H7 (cell line): ENCODE data around the gene MYO3A. TPM values are rescaled to one million over a fixed set of nuclear protein-coding genes. Genes with fewer than 3 reads are reported as not detected.
"Not testable (repeated sequence)": the region's sequence is repeated elsewhere in the genome, so short reads cannot be mapped to it uniquely, and the experiment has no call there.

Source experiments
- DNase-seq: peaks from one replicate; pipeline ENCODE4 v3.0.0; 2012
- H3K27me3 ChIP-seq: 2 replicates; pipeline ENCODE4 v1.6.0; 2011; ENCODE audit warnings: mild to moderate bottlenecking, low read length; ENCODE audit not compliant: control insufficient read depth, insufficient read depth
- H3K36me3 ChIP-seq: replicated peaks from 2 replicates; pipeline ENCODE4 v1.5.1; 2011; ENCODE audit warnings: low read length; ENCODE audit not compliant: control insufficient read depth, insufficient read depth
- H3K4me3 ChIP-seq: 2 replicates; pipeline ENCODE4 v1.5.1; 2011; ENCODE audit warnings: low read depth, mild to moderate bottlenecking, control low read depth, low read length, moderate library complexity; ENCODE audit not compliant: insufficient read depth
- total RNA-seq: library from RNA; depleted of rRNA; stranded (reverse); fragments of >200 nt; shearing (Covaris generic); gene quantifications from 2 replicates; pipeline ENCODE4 v1.2.3, GENCODE V29; 2014

The MYO3A gene
- total RNA-seq, 1 experiment from 2014 or later, result 4.9 TPM

GRCh38 chr10:26015092-26015491 is 81.1 kb downstream of the MYO3A start:
- Histone ChIP-seq H3K27me3 (no peaks in the 10 kb centered on the region), H3K4me3 (no peak overlapping the region), H3K36me3 (no peaks in the 10 kb centered on the region)
- DNase-seq, result no peak

GRCh38 chr10:26022831-26023230 is 88.8 kb downstream of the MYO3A start:
- H3K4me3 ChIP-seq, result no peak overlapping the region
- H3K27me3 ChIP-seq, result no peaks in the 10 kb centered on the region
- DNase-seq, result no peak
- H3K36me3 ChIP-seq, result no peaks in the 10 kb centered on the region

- DNase-seq, result no peak
- H3K27me3 ChIP-seq, result no peaks in the 10 kb centered on the region
- H3K36me3 ChIP-seq, result no peaks in the 10 kb centered on the region
- no peak overlapping the region for H3K4me3 ChIP-seq
These were observed 90.3 kb downstream of the MYO3A start for GRCh38 chr10:26024303-26024702.

GRCh38 chr10:26025523-26025922 is 91.5 kb downstream of the MYO3A start:
- Histone ChIP-seq H3K27me3 (no peaks in the 10 kb centered on the region), H3K36me3 (no peaks in the 10 kb centered on the region), H3K4me3 (no peak overlapping the region)
- peak; percentile 32 for DNase-seq

GRCh38 chr10:26029858-26030257 is 95.8 kb downstream of the MYO3A start:
- H3K36me3 ChIP-seq, result no peaks in the 10 kb centered on the region
- H3K27me3 ChIP-seq, result no peaks in the 10 kb centered on the region
- DNase-seq, result no peak
- H3K4me3 ChIP-seq, result no peak overlapping the region

GRCh38 chr10:26031300-26031699 is 97.3 kb downstream of the MYO3A start:
- Histone ChIP-seq H3K27me3 (no peaks in the 10 kb centered on the region), H3K36me3 (no peaks in the 10 kb centered on the region), H3K4me3 (no peak overlapping the region)
- DNase-seq, result no peak

GRCh38 chr10:26043469-26043868 is 109.4 kb downstream of the MYO3A start:
- Histone ChIP-seq H3K27me3 (no peaks in the 10 kb centered on the region), H3K4me3 (no peak overlapping the region), H3K36me3 (no peaks in the 10 kb centered on the region)
- no peak for DNase-seq

- Histone ChIP-seq H3K27me3 (no peaks in the 10 kb centered on the region), H3K36me3 (no peaks in the 10 kb centered on the region), H3K4me3 (no peak overlapping the region)
- DNase-seq, result no peak
These were observed 110.2 kb downstream of the MYO3A start for GRCh38 chr10:26044141-26044749.

GRCh38 chr10:26046073-26046700 is 112.2 kb downstream of the MYO3A start:
- DNase-seq, result no peak
- Histone ChIP-seq H3K27me3 (no peaks in the 10 kb centered on the region), H3K4me3 (no peak overlapping the region), H3K36me3 (no peaks in the 10 kb centered on the region)

- no peak for DNase-seq
- Histone ChIP-seq H3K36me3 (no peaks in the 10 kb centered on the region), H3K27me3 (no peaks in the 10 kb centered on the region), H3K4me3 (no peak overlapping the region)
These were observed 114.7 kb downstream of the MYO3A start for GRCh38 chr10:26048756-26049155.

- DNase-seq, result no peak
- Histone ChIP-seq H3K27me3 (no peaks in the 10 kb centered on the region), H3K36me3 (no peaks in the 10 kb centered on the region), H3K4me3 (no peak overlapping the region)
These were observed 118.3 kb downstream of the MYO3A start for GRCh38 chr10:26052326-26052725.

GRCh38 chr10:26057466-26057865 is 123.4 kb downstream of the MYO3A start:
- Histone ChIP-seq H3K27me3 (no peaks in the 10 kb centered on the region), H3K4me3 (no peak overlapping the region), H3K36me3 (no peaks in the 10 kb centered on the region)
- DNase-seq, result no peak

GRCh38 chr10:26064106-26064505 is 130.1 kb downstream of the MYO3A start:
- H3K4me3 ChIP-seq, result no peak overlapping the region
- DNase-seq, result no peak
- H3K27me3 ChIP-seq, result no peaks in the 10 kb centered on the region
- no peaks in the 10 kb centered on the region for H3K36me3 ChIP-seq

- Histone ChIP-seq H3K36me3 (no peaks in the 10 kb centered on the region), H3K27me3 (no peaks in the 10 kb centered on the region), H3K4me3 (no peak overlapping the region)
- DNase-seq, result no peak
These were observed 133.7 kb downstream of the MYO3A start for GRCh38 chr10:26067680-26068079.

- DNase-seq, H3K36me3 ChIP-seq, H3K27me3 ChIP-seq, H3K4me3 ChIP-seq: not testable (repeated sequence)
These were observed 146.9 kb downstream of the MYO3A start for GRCh38 chr10:26080971-26081370.

GRCh38 chr10:26081459-26081858 is 147.4 kb downstream of the MYO3A start:
- Histone ChIP-seq H3K27me3 (no peaks in the 10 kb centered on the region), H3K4me3 (no peak overlapping the region), H3K36me3 (no peaks in the 10 kb centered on the region)
- no peak for DNase-seq
